HepG2 (cell line): ENCODE data around the gene GTF2B. TPM values are rescaled to one million over a fixed set of nuclear protein-coding genes. Genes with fewer than 3 reads are reported as not detected.
A peak's percentile ranks its signal among the peaks of the same experiment; 100 is the strongest.

ENCODE experiments used
- CENPT ChIP-seq: sonication (generic); formaldehyde crosslinking; IDR thresholded peaks from 2 replicates; pipeline ENCODE4 v1.8.0; 2022; ENCODE audit warnings: low read depth, mild to moderate bottlenecking, moderate library complexity, missing genetic modification reagents
- HMGA1 ChIP-seq: sonication (generic); formaldehyde crosslinking; conservative IDR thresholded peaks from 2 replicates; pipeline ENCODE4 v1.4.0; 2020; ENCODE audit warnings: missing genetic modification reagents
- KAT2B ChIP-seq: fragments of 150-350 bp; IDR thresholded peaks from 2 replicates; pipeline ENCODE4 v1.6.1; 2014; ENCODE audit warnings: low read depth, low read length, borderline replicate concordance
- MAFF ChIP-seq: IDR thresholded peaks from 2 replicates; pipeline ENCODE4 v1.6.1; 2011; ENCODE audit warnings: low read depth, low read length, improper control_type of control experiment
- MLLT10 ChIP-seq: sonication (generic); formaldehyde crosslinking; IDR thresholded peaks from 2 replicates; pipeline ENCODE4 v1.4.0; 2020; ENCODE audit warnings: missing genetic modification reagents
- NCOA2 ChIP-seq: sonication (generic); formaldehyde crosslinking; IDR thresholded peaks from 2 replicates; pipeline ENCODE4 v1.8.0; 2022; ENCODE audit warnings: inconsistent platforms
- NR1H2 ChIP-seq: sonication (generic); formaldehyde crosslinking; IDR thresholded peaks from 2 replicates; pipeline ENCODE4 v1.8.1; 2022; ENCODE audit warnings: low read depth, missing genetic modification reagents, borderline replicate concordance
- REPIN1 ChIP-seq: sonication (generic); formaldehyde crosslinking; IDR thresholded peaks from 2 replicates; pipeline ENCODE4 v1.8.0; 2022; ENCODE audit warnings: missing genetic modification reagents, low read depth, mild to moderate bottlenecking, borderline replicate concordance
- SAP130 ChIP-seq: IDR thresholded peaks from 2 replicates; pipeline ENCODE4 v1.6.1; 2016; ENCODE audit warnings: low read depth
- SMARCC2 ChIP-seq: fragments of 450-650 bp; IDR thresholded peaks from 2 replicates; pipeline ENCODE4 v1.6.1; 2017; ENCODE audit warnings: antibody characterized with exemption, mild to moderate bottlenecking
- TAF1 ChIP-seq: sonication (generic); formaldehyde crosslinking; IDR thresholded peaks from 2 replicates; pipeline ENCODE4 v1.4.0; 2020; ENCODE audit warnings: missing genetic modification reagents
- TARDBP ChIP-seq: sonication (generic); formaldehyde crosslinking; IDR thresholded peaks from 2 replicates; pipeline ENCODE4 v1.8.0; 2022; ENCODE audit warnings: mild to moderate bottlenecking, missing genetic modification reagents
- THYN1 ChIP-seq: sonication (generic); formaldehyde crosslinking; IDR thresholded peaks from 2 replicates; pipeline ENCODE4 v1.8.1; 2023; ENCODE audit warnings: low read depth, mild to moderate bottlenecking, moderate library complexity, missing genetic modification reagents, borderline replicate concordance
- TRIM24 ChIP-seq: sonication (generic); formaldehyde crosslinking; IDR thresholded peaks from 2 replicates; pipeline ENCODE4 v1.8.0; 2022; ENCODE audit warnings: mild to moderate bottlenecking, missing genetic modification reagents
- ZNF205 ChIP-seq: IDR thresholded peaks from 2 replicates; pipeline ENCODE4 v1.6.1; 2018; ENCODE audit warnings: missing biosample characterization, missing genetic modification reagents
- ZNF24 ChIP-seq: fragments of 450-650 bp; IDR thresholded peaks from 2 replicates; pipeline ENCODE4 v1.6.1; 2017; ENCODE audit warnings: antibody characterized with exemption, mild to moderate bottlenecking
- ZNF468 ChIP-seq: sonication (generic); formaldehyde crosslinking; IDR thresholded peaks from 2 replicates; pipeline ENCODE4 v1.8.0; 2022; ENCODE audit warnings: mild to moderate bottlenecking, moderate library complexity, missing genetic modification reagents
- ZNF549 ChIP-seq: sonication (generic); formaldehyde crosslinking; IDR thresholded peaks from 2 replicates; pipeline ENCODE4 v1.5.0; 2020; ENCODE audit warnings: missing genetic modification reagents
- ZNF644 ChIP-seq: IDR thresholded peaks from 2 replicates; pipeline ENCODE4 v1.6.1; 2016; ENCODE audit warnings: low read depth
- ZNF777 ChIP-seq: sonication (generic); formaldehyde crosslinking; IDR thresholded peaks from 2 replicates; pipeline ENCODE4 v1.4.0; 2020; ENCODE audit warnings: missing genetic modification reagents
- polyA plus RNA-seq, 8 experiments: library from polyadenylated mRNA; depleted of rRNA in 3 of 8; stranded (reverse) in 7 of 8; unstranded in 1 of 8; fragments of >200 nt; fragmentation: Illumina TruSeq in 4 of 8; extraction: Trizol in 4 of 8; gene quantifications; 2 replicates each; pipeline versions ENCODE4 v1.2.1 to v1.2.3, GENCODE V29; 2011 to 2016; ENCODE audit warnings: low read depth in 4 of 8, missing spikeins in 1 of 8, mixed read lengths in 1 of 8; ENCODE audit not compliant: insufficient read depth in 1 of 8
- total RNA-seq, 5 experiments: library from RNA; depleted of rRNA; stranded (reverse); fragments of >200 nt; fragmentation: Illumina TruSeq; extraction: Trizol; gene quantifications; 2 replicates each; pipeline ENCODE4 v1.2.3, GENCODE V29; 2016; ENCODE audit warnings: low read depth in 1 of 5
- TF ChIP-seq, protein P1 (sequence below): sonication (generic); formaldehyde crosslinking; IDR thresholded peaks from 2 replicates; pipeline ENCODE4 v1.4.0; 2020; ENCODE audit warnings: mild to moderate bottlenecking, missing genetic modification reagents
- TF ChIP-seq, protein P2 (sequence below): sonication (generic); formaldehyde crosslinking; conservative IDR thresholded peaks from 2 replicates; pipeline ENCODE4 v1.4.0; 2020; ENCODE audit warnings: missing genetic modification reagents
- TF ChIP-seq, protein P3 (sequence below): sonication (generic); formaldehyde crosslinking; IDR thresholded peaks from 2 replicates; pipeline ENCODE4 v1.8.0; 2022; ENCODE audit warnings: low read depth, missing genetic modification reagents
- TF ChIP-seq, protein P4 (sequence below): sonication (generic); formaldehyde crosslinking; IDR thresholded peaks from 2 replicates; pipeline ENCODE4 v1.8.1; 2023; ENCODE audit warnings: missing genetic modification reagents, inconsistent platforms, borderline replicate concordance
- TF ChIP-seq, protein P5 (sequence below): sonication (generic); formaldehyde crosslinking; IDR thresholded peaks from 2 replicates; pipeline ENCODE4 v1.9.0; 2021; ENCODE audit warnings: missing genetic modification reagents, borderline replicate concordance

GTF2B gene
- total and polyA plus RNA-seq, 2 of the 13 experiments (the other 11 are each of a cell fraction or from before 2014, with no cell fraction given) = 31.5 to 43.4 TPM

DNA sequence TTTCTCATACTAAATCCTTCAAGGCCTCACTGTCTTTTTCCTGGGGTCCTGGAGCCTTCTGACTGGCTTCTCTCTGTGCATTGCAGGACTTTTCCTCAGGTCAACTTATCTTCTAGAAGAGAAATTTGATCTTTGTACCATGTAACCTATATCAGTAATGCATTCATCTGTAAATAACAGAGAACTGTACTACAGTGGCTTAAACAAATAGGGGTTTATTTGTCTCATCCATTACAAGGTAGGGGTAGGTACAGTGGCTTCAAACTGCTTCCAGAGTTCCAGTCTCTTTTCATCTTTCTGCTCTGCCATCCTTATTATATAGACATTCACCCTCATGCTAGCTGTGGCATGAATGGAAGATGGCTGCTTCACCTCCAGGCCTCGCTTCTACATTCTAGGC is 29.5 kb upstream of the GTF2B start (continued):
- TF ChIP-seq, protein P1, sequence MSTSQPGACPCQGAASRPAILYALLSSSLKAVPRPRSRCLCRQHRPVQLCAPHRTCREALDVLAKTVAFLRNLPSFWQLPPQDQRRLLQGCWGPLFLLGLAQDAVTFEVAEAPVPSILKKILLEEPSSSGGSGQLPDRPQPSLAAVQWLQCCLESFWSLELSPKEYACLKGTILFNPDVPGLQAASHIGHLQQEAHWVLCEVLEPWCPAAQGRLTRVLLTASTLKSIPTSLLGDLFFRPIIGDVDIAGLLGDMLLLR (CRISPR knock-in tag) = no peak
- TF ChIP-seq MAFF (no peak), THYN1 (CRISPR knock-in tag) (no peak), NR1H2 (CRISPR knock-in tag) (no peak), ZNF468 (CRISPR knock-in tag) (no peak), HMGA1 (CRISPR knock-in tag) (no peak), TAF1 (CRISPR knock-in tag) (no peak), ZNF24 (no peak), TARDBP (CRISPR knock-in tag) (no peak), REPIN1 (CRISPR knock-in tag) (no peak), CENPT (no peak), NCOA2 (CRISPR knock-in tag) (peak; percentile 62), SAP130 (CRISPR knock-in tag) (peak; percentile 33; the same call in 1 of the 2 replicates), SMARCC2 (no peak), KAT2B (no peak), ZNF205 (CRISPR knock-in tag) (no peak), ZNF549 (CRISPR knock-in tag) (no peak), ZNF777 (CRISPR knock-in tag) (no peak), MLLT10 (CRISPR knock-in tag) (no peak), ZNF644 (0 out of 2 replicates have a peak, but pooled peaks have one; percentile 21), TRIM24 (CRISPR knock-in tag) (no peak)
- TF ChIP-seq, protein P2, sequence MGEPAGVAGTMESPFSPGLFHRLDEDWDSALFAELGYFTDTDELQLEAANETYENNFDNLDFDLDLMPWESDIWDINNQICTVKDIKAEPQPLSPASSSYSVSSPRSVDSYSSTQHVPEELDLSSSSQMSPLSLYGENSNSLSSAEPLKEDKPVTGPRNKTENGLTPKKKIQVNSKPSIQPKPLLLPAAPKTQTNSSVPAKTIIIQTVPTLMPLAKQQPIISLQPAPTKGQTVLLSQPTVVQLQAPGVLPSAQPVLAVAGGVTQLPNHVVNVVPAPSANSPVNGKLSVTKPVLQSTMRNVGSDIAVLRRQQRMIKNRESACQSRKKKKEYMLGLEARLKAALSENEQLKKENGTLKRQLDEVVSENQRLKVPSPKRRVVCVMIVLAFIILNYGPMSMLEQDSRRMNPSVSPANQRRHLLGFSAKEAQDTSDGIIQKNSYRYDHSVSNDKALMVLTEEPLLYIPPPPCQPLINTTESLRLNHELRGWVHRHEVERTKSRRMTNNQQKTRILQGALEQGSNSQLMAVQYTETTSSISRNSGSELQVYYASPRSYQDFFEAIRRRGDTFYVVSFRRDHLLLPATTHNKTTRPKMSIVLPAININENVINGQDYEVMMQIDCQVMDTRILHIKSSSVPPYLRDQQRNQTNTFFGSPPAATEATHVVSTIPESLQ = no peak
- TF ChIP-seq, protein P3, sequence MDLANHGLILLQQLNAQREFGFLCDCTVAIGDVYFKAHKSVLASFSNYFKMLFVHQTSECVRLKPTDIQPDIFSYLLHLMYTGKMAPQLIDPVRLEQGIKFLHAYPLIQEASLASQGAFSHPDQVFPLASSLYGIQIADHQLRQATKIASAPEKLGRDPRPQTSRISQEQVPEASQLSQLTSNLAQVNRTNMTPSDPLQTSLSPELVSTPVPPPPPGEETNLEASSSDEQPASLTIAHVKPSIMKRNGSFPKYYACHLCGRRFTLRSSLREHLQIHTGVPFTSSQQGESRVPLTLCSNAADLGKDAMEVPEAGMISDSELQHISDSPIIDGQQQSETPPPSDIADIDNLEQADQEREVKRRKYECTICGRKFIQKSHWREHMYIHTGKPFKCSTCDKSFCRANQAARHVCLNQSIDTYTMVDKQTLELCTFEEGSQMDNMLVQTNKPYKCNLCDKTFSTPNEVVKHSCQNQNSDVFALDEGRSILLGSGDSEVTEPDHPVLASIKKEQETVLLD = no peak
- TF ChIP-seq, protein P4, sequence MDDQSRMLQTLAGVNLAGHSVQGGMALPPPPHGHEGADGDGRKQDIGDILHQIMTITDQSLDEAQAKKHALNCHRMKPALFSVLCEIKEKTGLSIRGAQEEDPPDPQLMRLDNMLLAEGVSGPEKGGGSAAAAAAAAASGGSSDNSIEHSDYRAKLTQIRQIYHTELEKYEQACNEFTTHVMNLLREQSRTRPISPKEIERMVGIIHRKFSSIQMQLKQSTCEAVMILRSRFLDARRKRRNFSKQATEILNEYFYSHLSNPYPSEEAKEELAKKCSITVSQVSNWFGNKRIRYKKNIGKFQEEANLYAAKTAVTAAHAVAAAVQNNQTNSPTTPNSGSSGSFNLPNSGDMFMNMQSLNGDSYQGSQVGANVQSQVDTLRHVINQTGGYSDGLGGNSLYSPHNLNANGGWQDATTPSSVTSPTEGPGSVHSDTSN (CRISPR knock-in tag) = no peak
- TF ChIP-seq, protein P5, sequence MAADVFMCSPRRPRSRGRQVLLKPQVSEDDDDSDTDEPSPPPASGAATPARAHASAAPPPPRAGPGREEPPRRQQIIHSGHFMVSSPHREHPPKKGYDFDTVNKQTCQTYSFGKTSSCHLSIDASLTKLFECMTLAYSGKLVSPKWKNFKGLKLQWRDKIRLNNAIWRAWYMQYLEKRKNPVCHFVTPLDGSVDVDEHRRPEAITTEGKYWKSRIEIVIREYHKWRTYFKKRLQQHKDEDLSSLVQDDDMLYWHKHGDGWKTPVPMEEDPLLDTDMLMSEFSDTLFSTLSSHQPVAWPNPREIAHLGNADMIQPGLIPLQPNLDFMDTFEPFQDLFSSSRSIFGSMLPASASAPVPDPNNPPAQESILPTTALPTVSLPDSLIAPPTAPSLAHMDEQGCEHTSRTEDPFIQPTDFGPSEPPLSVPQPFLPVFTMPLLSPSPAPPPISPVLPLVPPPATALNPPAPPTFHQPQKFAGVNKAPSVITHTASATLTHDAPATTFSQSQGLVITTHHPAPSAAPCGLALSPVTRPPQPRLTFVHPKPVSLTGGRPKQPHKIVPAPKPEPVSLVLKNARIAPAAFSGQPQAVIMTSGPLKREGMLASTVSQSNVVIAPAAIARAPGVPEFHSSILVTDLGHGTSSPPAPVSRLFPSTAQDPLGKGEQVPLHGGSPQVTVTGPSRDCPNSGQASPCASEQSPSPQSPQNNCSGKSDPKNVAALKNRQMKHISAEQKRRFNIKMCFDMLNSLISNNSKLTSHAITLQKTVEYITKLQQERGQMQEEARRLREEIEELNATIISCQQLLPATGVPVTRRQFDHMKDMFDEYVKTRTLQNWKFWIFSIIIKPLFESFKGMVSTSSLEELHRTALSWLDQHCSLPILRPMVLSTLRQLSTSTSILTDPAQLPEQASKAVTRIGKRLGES (CRISPR knock-in tag) = no peak
